ENCODE measurements around the gene RDH11. TPM values are rescaled to one million over a fixed set of nuclear protein-coding genes. Genes with fewer than 3 reads are reported as not detected.

The RDH11 gene
- total RNA-seq, 2 donors from 2014 or later, result 43.2 to 51.6 TPM

DNA sequence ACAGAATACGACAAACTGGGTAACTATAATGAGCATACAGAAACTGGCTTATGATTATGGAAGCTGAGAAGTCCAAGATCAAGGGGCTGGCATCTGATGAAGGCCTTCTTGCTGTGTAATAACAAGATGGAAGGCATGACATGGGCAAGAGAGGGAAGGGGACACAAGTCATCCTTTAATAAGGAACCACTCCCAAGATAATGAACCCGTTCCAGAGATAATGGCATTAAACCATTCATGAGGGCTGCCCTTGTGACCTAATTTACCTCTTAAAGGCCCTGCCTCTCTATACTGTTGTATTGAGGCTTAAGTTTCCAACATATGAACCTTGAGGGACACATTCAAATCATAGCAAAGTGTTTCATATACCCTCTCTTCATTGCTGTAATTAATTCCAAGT is 16.6 kb downstream of the RDH11 start:
- Histone ChIP-seq H3K9me3 (no peaks in the 10 kb centered on the region), H3K4me3 (no peak overlapping the region), H3K4me1 (ENCODE audit: control insufficient read depth in 1 of 2, low read depth in 2 of 2) (peaks cover 0 to 9% of the 10 kb centered on the region in 2 donors), H3K27me3 (replicated peaks; ENCODE audit: insufficient read depth) (no peaks in the 10 kb centered on the region), H3K27ac (no peak overlapping the region), H3K36me3 (no peaks in the 10 kb centered on the region)
- TF ChIP-seq, protein P1, sequence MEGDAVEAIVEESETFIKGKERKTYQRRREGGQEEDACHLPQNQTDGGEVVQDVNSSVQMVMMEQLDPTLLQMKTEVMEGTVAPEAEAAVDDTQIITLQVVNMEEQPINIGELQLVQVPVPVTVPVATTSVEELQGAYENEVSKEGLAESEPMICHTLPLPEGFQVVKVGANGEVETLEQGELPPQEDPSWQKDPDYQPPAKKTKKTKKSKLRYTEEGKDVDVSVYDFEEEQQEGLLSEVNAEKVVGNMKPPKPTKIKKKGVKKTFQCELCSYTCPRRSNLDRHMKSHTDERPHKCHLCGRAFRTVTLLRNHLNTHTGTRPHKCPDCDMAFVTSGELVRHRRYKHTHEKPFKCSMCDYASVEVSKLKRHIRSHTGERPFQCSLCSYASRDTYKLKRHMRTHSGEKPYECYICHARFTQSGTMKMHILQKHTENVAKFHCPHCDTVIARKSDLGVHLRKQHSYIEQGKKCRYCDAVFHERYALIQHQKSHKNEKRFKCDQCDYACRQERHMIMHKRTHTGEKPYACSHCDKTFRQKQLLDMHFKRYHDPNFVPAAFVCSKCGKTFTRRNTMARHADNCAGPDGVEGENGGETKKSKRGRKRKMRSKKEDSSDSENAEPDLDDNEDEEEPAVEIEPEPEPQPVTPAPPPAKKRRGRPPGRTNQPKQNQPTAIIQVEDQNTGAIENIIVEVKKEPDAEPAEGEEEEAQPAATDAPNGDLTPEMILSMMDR (IDR thresholded peaks at IDR 0.05), result no peak
- ATAC-seq (ENCODE audit: insufficient number of reproducible peaks, low FRiP score, low read depth), result no peak
- no peak for DNase-seq (ENCODE audit: low spot score)

DNA sequence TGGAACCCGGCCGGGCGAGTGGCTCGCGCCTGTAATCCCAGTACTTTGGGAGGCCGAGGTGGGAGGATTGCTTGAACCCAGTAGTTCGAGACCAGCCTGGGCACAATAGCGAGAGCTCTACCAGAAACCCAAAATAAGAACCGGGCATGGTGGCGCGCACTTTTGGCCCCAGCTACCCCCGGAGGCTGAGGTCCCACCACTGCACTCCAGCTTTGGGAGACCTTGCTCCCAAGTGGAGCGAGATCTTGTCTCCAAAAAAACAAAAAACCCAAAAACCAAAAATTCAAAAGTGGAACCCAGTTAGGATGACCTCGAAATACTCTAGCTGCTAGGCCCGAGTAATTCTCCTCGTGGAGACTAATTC is 20.4 kb downstream of the RDH11 start:
- H3K36me3 ChIP-seq, result no peaks in the 10 kb centered on the region
- H3K4me3 ChIP-seq, result peak overlapping the region; percentile 87
- H3K4me1 ChIP-seq (ENCODE audit: control insufficient read depth in 1 of 2, low read depth in 2 of 2), result peaks cover 22 to 40% of the 10 kb centered on the region in 2 donors
- peak overlapping the region; percentile 98 to 99 for H3K27ac ChIP-seq
- no peaks in the 10 kb centered on the region for H3K27me3 ChIP-seq (replicated peaks; ENCODE audit: insufficient read depth)
- no peak for DNase-seq (ENCODE audit: low spot score)
- no peak for ATAC-seq (ENCODE audit: insufficient number of reproducible peaks, low FRiP score, low read depth)
- TF ChIP-seq, protein P1 (IDR thresholded peaks at IDR 0.05), result no peak
- H3K9me3 ChIP-seq, result no peaks in the 10 kb centered on the region

DNA sequence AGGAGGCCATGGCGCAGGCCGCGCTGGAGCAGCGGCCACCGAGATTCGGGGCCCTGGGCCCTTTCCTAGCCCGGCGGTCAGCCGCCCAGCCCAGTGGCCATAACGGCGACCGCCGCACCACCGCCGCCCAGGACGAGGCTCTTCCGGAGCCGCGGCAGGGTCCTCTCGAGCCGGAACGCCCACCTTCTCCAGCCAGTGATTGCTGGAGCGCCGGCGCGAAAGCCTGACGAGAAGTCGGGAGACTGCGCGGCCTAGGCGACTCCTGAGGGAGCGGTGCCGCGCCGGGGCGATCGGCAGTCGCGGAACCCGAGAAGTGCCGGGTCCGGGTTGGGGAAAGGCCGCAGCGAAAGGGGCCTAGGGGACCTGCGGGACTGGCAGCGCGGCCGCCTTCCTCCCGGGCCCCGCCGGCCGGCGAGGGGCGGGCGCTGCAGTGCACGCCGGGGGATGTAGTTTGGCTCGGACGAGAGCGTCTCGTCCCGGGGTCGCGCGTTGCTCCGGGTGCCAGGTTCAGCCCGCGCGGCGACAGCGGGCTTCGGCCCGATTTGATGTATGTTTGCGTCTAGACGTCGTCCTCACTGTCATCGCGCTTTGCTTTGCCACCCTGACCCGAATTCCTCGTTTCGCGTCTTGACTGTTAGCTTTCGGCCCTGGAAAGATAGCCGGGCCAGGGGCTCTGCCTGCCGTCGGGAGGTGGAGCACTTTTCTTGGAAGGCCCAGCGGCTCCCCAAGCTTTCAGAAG is 20.9 kb downstream of the RDH11 start, which contains the start of gene VTI1B:
TSS of gene VTI1B (minus strand) at position 153 of the 739 bp plus-strand sequence. CDS start at position 10, 143 bp downstream.
- Histone ChIP-seq H3K4me3 (peak within 1 kb of the TSS; percentile 87), H3K36me3 (no peaks in the 10 kb centered on the region), H3K4me1 (ENCODE audit: control insufficient read depth in 1 of 2, low read depth in 2 of 2) (peaks cover 22 to 40% of the 10 kb centered on the region in 2 donors), H3K27ac (peak within 1 kb of the TSS; percentile 98 to 99), H3K27me3 (replicated peaks; ENCODE audit: insufficient read depth) (no peaks in the 10 kb centered on the region), H3K9me3 (no peaks in the 10 kb centered on the region)
- TF ChIP-seq, protein P1 (IDR thresholded peaks at IDR 0.05), result peak; percentile 11
- ATAC-seq (ENCODE audit: insufficient number of reproducible peaks, low FRiP score, low read depth) (peak; percentile 89), DNase-seq (ENCODE audit: low spot score) (peak; percentile 13)

DNA sequence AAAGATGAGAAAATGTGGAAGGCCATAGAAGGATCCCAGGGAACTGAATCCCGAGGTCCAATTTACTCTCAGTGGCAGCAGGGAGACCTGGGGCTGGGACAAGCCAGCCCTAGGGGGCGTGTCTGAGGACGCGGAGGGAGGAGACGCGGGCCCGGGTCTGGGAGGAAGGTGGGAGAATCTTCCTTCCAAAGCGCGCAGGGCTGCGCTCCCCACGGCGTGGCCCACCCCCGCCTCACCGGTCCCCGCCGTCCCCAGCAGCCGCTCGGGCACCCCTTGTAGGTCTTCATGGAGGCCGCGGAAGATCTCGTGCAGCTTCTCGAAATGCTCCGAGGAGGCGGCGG is 21.5 kb downstream of the RDH11 start:
- Histone ChIP-seq H3K4me1 (ENCODE audit: control insufficient read depth in 1 of 2, low read depth in 2 of 2) (peaks cover 22 to 40% of the 10 kb centered on the region in 2 donors), H3K27ac (peak overlapping the region; percentile 98 to 99), H3K4me3 (peak overlapping the region; percentile 87), H3K9me3 (no peaks in the 10 kb centered on the region), H3K27me3 (replicated peaks; ENCODE audit: insufficient read depth) (no peaks in the 10 kb centered on the region), H3K36me3 (no peaks in the 10 kb centered on the region)
- DNase-seq (ENCODE audit: low spot score) (no peak), ATAC-seq (ENCODE audit: insufficient number of reproducible peaks, low FRiP score, low read depth) (peak; percentile 44)
- TF ChIP-seq, protein P1 (IDR thresholded peaks at IDR 0.05), result no peak

DNA sequence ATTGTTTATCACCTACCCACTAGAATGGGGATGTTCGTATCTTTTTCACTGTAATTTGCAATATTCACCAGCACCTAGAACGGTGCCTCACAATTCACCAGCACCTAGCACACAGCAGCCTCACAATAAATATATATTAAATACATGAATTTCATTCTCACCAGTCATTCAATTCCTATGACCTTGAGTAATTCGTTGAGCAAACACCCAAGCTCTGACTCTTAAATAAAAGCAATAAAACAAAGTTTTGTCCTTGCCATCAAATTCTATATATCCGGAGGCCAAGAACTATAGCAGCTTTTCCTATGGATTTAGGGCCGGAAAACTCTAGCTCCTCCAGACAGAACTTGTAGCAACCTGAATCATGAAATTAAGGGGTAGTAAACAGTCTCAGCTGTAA is 22.1 kb downstream of the RDH11 start:
- peaks cover 22 to 40% of the 10 kb centered on the region in 2 donors for H3K4me1 ChIP-seq (ENCODE audit: control insufficient read depth in 1 of 2, low read depth in 2 of 2)
- ATAC-seq (ENCODE audit: insufficient number of reproducible peaks, low FRiP score, low read depth) (no peak), DNase-seq (ENCODE audit: low spot score) (no peak)
- H3K27ac ChIP-seq, result no peak overlapping the region
- no peaks in the 10 kb centered on the region for H3K27me3 ChIP-seq (replicated peaks; ENCODE audit: insufficient read depth)
- peak overlapping the region; percentile 87 for H3K4me3 ChIP-seq
- no peaks in the 10 kb centered on the region for H3K36me3 ChIP-seq
- TF ChIP-seq, protein P1 (IDR thresholded peaks at IDR 0.05), result no peak
- H3K9me3 ChIP-seq, result no peaks in the 10 kb centered on the region
